Loucy (cell line): Measurements from ENCODE around the gene TNIP1.

Experiments used
- EZH2phosphoT487 ChIP-seq: fragments of 200-600 bp; IDR thresholded peaks from 2 replicates; pipeline ENCODE4 v1.6.1; 2018; ENCODE audit warnings: antibody characterized with exemption, mild to moderate bottlenecking, moderate library complexity, borderline replicate concordance
- TF ChIP-seq, protein P1 (sequence below): fragments of 200-600 bp; sonication (generic); conservative IDR thresholded peaks from 2 replicates; pipeline ENCODE4 v1.5.1; 2014; ENCODE audit warnings: mild to moderate bottlenecking, antibody characterized with exemption, low read length

DNA sequence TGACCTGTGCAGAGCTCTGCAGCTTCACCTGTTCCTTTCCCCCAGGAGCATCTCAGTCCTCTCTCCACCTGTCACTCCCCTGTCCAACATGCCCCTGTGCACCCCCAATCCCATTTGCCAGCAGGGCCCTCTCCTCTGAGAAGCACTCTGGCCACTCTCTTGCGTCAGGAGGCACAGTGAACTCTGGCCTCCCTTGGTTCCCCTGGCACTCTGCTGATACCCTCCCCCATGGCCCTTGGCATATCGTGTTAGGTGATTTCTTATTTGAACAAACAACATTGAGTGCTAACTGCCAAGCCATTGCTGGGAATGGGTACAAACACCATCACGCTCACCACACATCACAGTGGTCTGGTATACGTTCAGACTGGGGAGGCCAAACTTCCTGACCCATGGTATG is 20.9 kb upstream of the TNIP1 start:
- TF ChIP-seq, protein P1, sequence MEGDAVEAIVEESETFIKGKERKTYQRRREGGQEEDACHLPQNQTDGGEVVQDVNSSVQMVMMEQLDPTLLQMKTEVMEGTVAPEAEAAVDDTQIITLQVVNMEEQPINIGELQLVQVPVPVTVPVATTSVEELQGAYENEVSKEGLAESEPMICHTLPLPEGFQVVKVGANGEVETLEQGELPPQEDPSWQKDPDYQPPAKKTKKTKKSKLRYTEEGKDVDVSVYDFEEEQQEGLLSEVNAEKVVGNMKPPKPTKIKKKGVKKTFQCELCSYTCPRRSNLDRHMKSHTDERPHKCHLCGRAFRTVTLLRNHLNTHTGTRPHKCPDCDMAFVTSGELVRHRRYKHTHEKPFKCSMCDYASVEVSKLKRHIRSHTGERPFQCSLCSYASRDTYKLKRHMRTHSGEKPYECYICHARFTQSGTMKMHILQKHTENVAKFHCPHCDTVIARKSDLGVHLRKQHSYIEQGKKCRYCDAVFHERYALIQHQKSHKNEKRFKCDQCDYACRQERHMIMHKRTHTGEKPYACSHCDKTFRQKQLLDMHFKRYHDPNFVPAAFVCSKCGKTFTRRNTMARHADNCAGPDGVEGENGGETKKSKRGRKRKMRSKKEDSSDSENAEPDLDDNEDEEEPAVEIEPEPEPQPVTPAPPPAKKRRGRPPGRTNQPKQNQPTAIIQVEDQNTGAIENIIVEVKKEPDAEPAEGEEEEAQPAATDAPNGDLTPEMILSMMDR: no peak
- TF ChIP-seq EZH2phosphoT487: no peak
